A673 (cell line): ENCODE results near the gene TSHZ2. TPM values are rescaled to one million over a fixed set of nuclear protein-coding genes. Genes with fewer than 3 reads are reported as not detected.

Source experiments
- BruUV-seq: library from RNA; stranded (reverse); fragments of 400-500 nt; replicated peaks from 2 replicates; lab custom pipeline; 2021; lab: Mats Ljungman, UMichigan
- CTCF ChIA-PET: fragments of 300-600 bp; sonication (Branson Sonifier 250); formaldehyde crosslinking; loops from one replicate; lab custom pipeline; 2022; ENCODE audit warnings: antibody characterized with exemption; lab: Charles Lee
- POLR2A ChIA-PET: fragments of 300-600 bp; sonication (Branson Sonifier 250); formaldehyde crosslinking; loops from one replicate; lab custom pipeline; 2022; ENCODE audit warnings: antibody characterized with exemption; ENCODE audit not compliant: low non-redundant PET; lab: Charles Lee
- DNase-seq: peaks from one replicate; pipeline ENCODE4 v3.0.0-alpha.2; 2015; ENCODE audit warnings: low spot score
- H3K27ac ChIP-seq: fragments of 200-600 bp; sonication (generic); 2 replicates; pipeline ENCODE4 v1.5.1; 2016; ENCODE audit warnings: mixed run types, low read depth, mild to moderate bottlenecking, mixed read lengths, antibody characterized with exemption, low read length; ENCODE audit not compliant: poor library complexity, severe bottlenecking
- H3K27me3 ChIP-seq: fragments of 200-600 bp; sonication (generic); replicated peaks from 2 replicates; pipeline ENCODE4 v1.6.1; 2017; ENCODE audit warnings: mixed run types, low read depth, mild to moderate bottlenecking, mixed read lengths, antibody characterized with exemption, low read length; ENCODE audit not compliant: insufficient read depth, poor library complexity
- H3K36me3 ChIP-seq: fragments of 200-600 bp; sonication (generic); 2 replicates; pipeline ENCODE4 v1.6.1; 2016; ENCODE audit warnings: mixed run types, mild to moderate bottlenecking, mixed read lengths, antibody characterized with exemption, low read length; ENCODE audit not compliant: insufficient read depth, poor library complexity, severe bottlenecking
- H3K4me1 ChIP-seq: fragments of 200-600 bp; sonication (generic); 2 replicates; pipeline ENCODE4 v1.6.1; 2017; ENCODE audit warnings: mixed run types, mild to moderate bottlenecking, mixed read lengths, antibody characterized with exemption, low read length; ENCODE audit not compliant: insufficient read depth, poor library complexity, severe bottlenecking
- H3K4me3 ChIP-seq: fragments of 200-600 bp; sonication (generic); 2 replicates; pipeline ENCODE4 v1.5.1; 2016; ENCODE audit warnings: low read depth, mixed run types, mild to moderate bottlenecking, mixed read lengths, low read length; ENCODE audit not compliant: poor library complexity, severe bottlenecking
- H3K9me3 ChIP-seq: fragments of 200-600 bp; sonication (generic); 2 replicates; pipeline ENCODE4 v1.6.1; 2016; ENCODE audit warnings: mixed run types, low read depth, mild to moderate bottlenecking, mixed read lengths, antibody characterized with exemption, low read length; ENCODE audit not compliant: poor library complexity, severe bottlenecking
- CTCF ChIP-seq: fragments of 300-800, 200-600 bp; sonication (generic); conservative IDR thresholded peaks from 2 replicates; pipeline ENCODE4 v1.5.1; 2017; ENCODE audit warnings: low read depth, mild to moderate bottlenecking, antibody characterized with exemption, low read length, moderate library complexity, mixed read lengths
- EZH2 ChIP-seq: fragments of 200-600 bp; sonication (generic); IDR thresholded peaks from 2 replicates; pipeline ENCODE4 v1.6.1; 2017; ENCODE audit warnings: borderline replicate concordance, low read depth, mild to moderate bottlenecking, mixed read lengths, antibody characterized with exemption, low read length; ENCODE audit not compliant: poor library complexity, severe bottlenecking
- intact Hi-C: fragments of 100-400 bp; cut with micrococcal nuclease; formaldehyde crosslinking; loops from one replicate; pipeline ENCODE4 v1.10.0; 2022; ENCODE audit not compliant: unreplicated experiment
- total RNA-seq: library from RNA; stranded (reverse); gene quantifications from 2 replicates; pipeline ENCODE4 v1.2.3, GENCODE V29; 2021

The TSHZ2 gene
- total RNA-seq, 1 experiment from 2014 or later, result 4.1 TPM

GRCh38 chr20:53270792-53271375 lies 298.7 kb downstream of the TSHZ2 start:
- intact Hi-C loops, result no loop called here
- CTCF ChIA-PET, result no interaction called here
- BruUV-seq, result no TSS peak
- H3K4me1 ChIP-seq, result no peaks in the 10 kb centered on the region
- TF ChIP-seq EZH2, result no peak
- no peak for TF ChIP-seq CTCF
- DNase-seq, result no peak
- H3K9me3 ChIP-seq, result no peaks in the 10 kb centered on the region
- H3K4me3 ChIP-seq, result no peak overlapping the region
- no peak overlapping the region for H3K27ac ChIP-seq
- H3K36me3 ChIP-seq, result no peaks in the 10 kb centered on the region
- H3K27me3 ChIP-seq, result no peaks in the 10 kb centered on the region
- POLR2A ChIA-PET, result no interaction called here

GRCh38 chr20:53274365-53274764 lies 302.2 kb downstream of the TSHZ2 start:
- intact Hi-C loops, result no loop called here
- no peaks in the 10 kb centered on the region for H3K9me3 ChIP-seq
- no peaks in the 10 kb centered on the region for H3K27me3 ChIP-seq
- no peaks in the 10 kb centered on the region for H3K4me1 ChIP-seq
- CTCF ChIA-PET, result no interaction called here
- no TSS peak for BruUV-seq
- no peaks in the 10 kb centered on the region for H3K36me3 ChIP-seq
- TF ChIP-seq CTCF, result no peak
- TF ChIP-seq EZH2, result no peak
- no peak overlapping the region for H3K27ac ChIP-seq
- DNase-seq, result peak; percentile 10
- POLR2A ChIA-PET, result no interaction called here
- no peak overlapping the region for H3K4me3 ChIP-seq

GRCh38 chr20:53274807-53275206 lies 302.6 kb downstream of the TSHZ2 start:
- intact Hi-C loops, result no loop called here
- Histone ChIP-seq H3K4me1 (no peaks in the 10 kb centered on the region), H3K36me3 (no peaks in the 10 kb centered on the region), H3K9me3 (no peaks in the 10 kb centered on the region), H3K4me3 (no peak overlapping the region), H3K27ac (no peak overlapping the region), H3K27me3 (no peaks in the 10 kb centered on the region)
- TF ChIP-seq CTCF (no peak), EZH2 (no peak)
- no TSS peak for BruUV-seq
- DNase-seq, result no peak
- CTCF ChIA-PET, result no interaction called here
- POLR2A ChIA-PET, result no interaction called here
